Measurements from ENCODE around the gene NFATC2IP. TPM values are rescaled to one million over a fixed set of nuclear protein-coding genes. Genes with fewer than 3 reads are reported as not detected.

NFATC2IP gene
- total and polyA plus RNA-seq, 2 of the 13 experiments (the other 11 are each of a cell fraction or from before 2014, with no cell fraction given): 32.1 to 48.5 TPM

- peak; percentile 65; the same call in 1 of the 2 replicates for TF ChIP-seq ZSCAN20 (CRISPR knock-in tag; IDR thresholded peaks at IDR 0.05; ENCODE audit: borderline replicate concordance)
- no peak for TF ChIP-seq MBD4 (IDR thresholded peaks at IDR 0.05; ENCODE audit: borderline replicate concordance, low read length)
- no peak for TF ChIP-seq ZBTB10 (CRISPR knock-in tag; IDR thresholded peaks at IDR 0.05; ENCODE audit: borderline replicate concordance)
- no peak for TF ChIP-seq ZNF660 (CRISPR knock-in tag; IDR thresholded peaks at IDR 0.05; ENCODE audit: borderline replicate concordance, low read depth)
- no peak for TF ChIP-seq JDP2 (CRISPR knock-in tag; IDR thresholded peaks at IDR 0.05; ENCODE audit: borderline replicate concordance)
- TF ChIP-seq ZFP36L2 (CRISPR knock-in tag; IDR thresholded peaks at IDR 0.05): no peak
- TF ChIP-seq, protein P1, sequence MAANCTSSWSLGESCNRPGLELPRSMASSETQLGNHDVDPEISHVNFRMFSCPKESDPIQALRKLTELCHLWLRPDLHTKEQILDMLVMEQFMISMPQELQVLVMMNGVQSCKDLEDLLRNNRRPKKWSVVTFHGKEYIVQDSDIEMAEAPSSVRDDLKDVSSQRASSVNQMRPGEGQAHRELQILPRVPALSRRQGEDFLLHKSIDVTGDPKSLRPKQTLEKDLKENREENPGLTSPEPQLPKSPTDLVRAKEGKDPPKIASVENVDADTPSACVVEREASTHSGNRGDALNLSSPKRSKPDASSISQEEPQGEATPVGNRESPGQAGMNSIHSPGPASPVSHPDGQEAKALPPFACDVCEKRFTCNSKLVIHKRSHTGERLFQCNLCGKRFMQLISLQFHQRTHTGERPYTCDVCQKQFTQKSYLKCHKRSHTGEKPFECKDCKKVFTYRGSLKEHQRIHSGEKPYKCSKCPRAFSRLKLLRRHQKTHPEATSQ (CRISPR knock-in tag; IDR thresholded peaks at IDR 0.05; ENCODE audit: borderline replicate concordance): no peak
- no peak for TF ChIP-seq ZNF292 (CRISPR knock-in tag; IDR thresholded peaks at IDR 0.05; ENCODE audit: borderline replicate concordance, low read depth)
- TF ChIP-seq ZNF33B (CRISPR knock-in tag; IDR thresholded peaks at IDR 0.05): no peak
- peak; percentile 71 for TF ChIP-seq TSC22D2 (CRISPR knock-in tag; IDR thresholded peaks at IDR 0.05; ENCODE audit: borderline replicate concordance)
- TF ChIP-seq MAZ (IDR thresholded peaks at IDR 0.05; ENCODE audit: borderline replicate concordance, low read depth, low read length): no peak
- no peak; the same call in 1 of the 2 replicates for TF ChIP-seq MAZ (CRISPR knock-in tag; IDR thresholded peaks at IDR 0.05; ENCODE audit: low read depth)
- TF ChIP-seq PAF1 (CRISPR knock-in tag; IDR thresholded peaks at IDR 0.05): no peak
- TF ChIP-seq ZNF354B (CRISPR knock-in tag; IDR thresholded peaks at IDR 0.05): no peak
- TF ChIP-seq KLF15 (CRISPR knock-in tag; IDR thresholded peaks at IDR 0.05; ENCODE audit: borderline replicate concordance): peak; percentile 43; the same call in 1 of the 2 replicates
- peak; percentile 71 for TF ChIP-seq ZNF124 (CRISPR knock-in tag; IDR thresholded peaks at IDR 0.05)
- peak; percentile 68; the same call in 1 of the 2 replicates for TF ChIP-seq ZNF761 (CRISPR knock-in tag; conservative IDR thresholded peaks at IDR 0.05)
- TF ChIP-seq IRX3 (CRISPR knock-in tag; IDR thresholded peaks at IDR 0.05; ENCODE audit: borderline replicate concordance, low read depth): peak; percentile 69; the same call in 1 of the 2 replicates
- TF ChIP-seq NCOR1 (IDR thresholded peaks at IDR 0.05; ENCODE audit: borderline replicate concordance, low read length): no peak
- no peak for TF ChIP-seq SMC3 (IDR thresholded peaks at IDR 0.05; ENCODE audit: low read length)
- no peak; the same call in 1 of the 2 replicates for TF ChIP-seq ZNF224 (CRISPR knock-in tag; IDR thresholded peaks at IDR 0.05)
- TF ChIP-seq KLF6 (CRISPR knock-in tag; IDR thresholded peaks at IDR 0.05): no peak; the same call in 1 of the 2 replicates
- 0 out of 2 replicates have a peak, but pooled peaks have one; percentile 18 for TF ChIP-seq HDAC2 (CRISPR knock-in tag; IDR thresholded peaks at IDR 0.05)
- 0 out of 2 replicates have a peak, but pooled peaks have one; percentile 55 for TF ChIP-seq CCDC6 (CRISPR knock-in tag; IDR thresholded peaks at IDR 0.05)
- 0 out of 2 replicates have a peak, but pooled peaks have one; percentile 6 for TF ChIP-seq ZNF121 (CRISPR knock-in tag; IDR thresholded peaks at IDR 0.05)
These were observed at the start of gene NFATC2IP (continued) for GRCh38 chr16:28950648-28951409.

Data from HepG2 (cell line).